BJ (cell line): ENCODE results near the gene CPED1. TPM values are rescaled to one million over a fixed set of nuclear protein-coding genes. Genes with fewer than 3 reads are reported as not detected.

Experiments used
- CTCF ChIA-PET: fragments of 350-600 bp; formaldehyde crosslinking; extraction: SDS; loops from one replicate; lab custom pipeline; 2021; ENCODE audit warnings: antibody characterized with exemption, inconsistent platforms; lab: Yijun Ruan, JAX
- POLR2A ChIA-PET: fragments of 300-600 bp; sonication (Branson Sonifier 250); formaldehyde crosslinking; extraction: SDS; loops from one replicate; lab custom pipeline; 2021; ENCODE audit warnings: antibody characterized with exemption; lab: Charles Lee
- DNase-seq: peaks from one replicate; pipeline ENCODE4 v3.0.0-alpha.2; 2011; ENCODE audit warnings: low read depth
- H3K27me3 ChIP-seq: 2 replicates; pipeline ENCODE4 v1.6.0; 2011; ENCODE audit warnings: low read length; ENCODE audit not compliant: control insufficient read depth, insufficient read depth
- H3K36me3 ChIP-seq: 2 replicates; pipeline ENCODE4 v1.5.1; 2011; ENCODE audit warnings: low read length; ENCODE audit not compliant: control insufficient read depth, insufficient read depth
- H3K4me3 ChIP-seq: 2 replicates; pipeline ENCODE4 v1.5.1; 2011; ENCODE audit warnings: low read depth, mild to moderate bottlenecking, control low read depth, low read length
- CTCF ChIP-seq: IDR thresholded peaks from 2 replicates; pipeline ENCODE4 v1.5.1; 2011; ENCODE audit warnings: low read depth, mild to moderate bottlenecking, control low read depth, inconsistent platforms, low read length, moderate library complexity; ENCODE audit not compliant: insufficient read depth
- polyA plus RNA-seq: library from polyadenylated mRNA; depleted of rRNA; stranded (reverse); fragments of >200 nt; gene quantifications from 2 replicates; pipeline ENCODE4 v1.2.3, GENCODE V29; 2011; rRNA removed
- small RNA-seq: library from RNA; depleted of rRNA; stranded (forward); fragments of <200 nt; gene quantifications from one replicate; pipeline ENCODE3, GENCODE V24; 2012; ENCODE audit warnings: low replicate concordance, low read depth; ENCODE audit not compliant: insufficient read length

The CPED1 gene
- polyA plus RNA-seq, 1 experiment, result 18.3 TPM

GRCh38 chr7:121343302-121343701, 354.8 kb downstream of the CPED1 start:
- DNase-seq, result no peak
- H3K36me3 ChIP-seq, result no peaks in the 10 kb centered on the region
- no peak overlapping the region for H3K4me3 ChIP-seq
- POLR2A ChIA-PET, result no interaction called here
- H3K27me3 ChIP-seq, result no peaks in the 10 kb centered on the region
- TF ChIP-seq CTCF, result no peak
- CTCF ChIA-PET, result no interaction called here

GRCh38 chr7:121344093-121344492, 355.6 kb downstream of the CPED1 start:
- TF ChIP-seq CTCF, result no peak
- CTCF ChIA-PET, result no interaction called here
- POLR2A ChIA-PET, result no interaction called here
- H3K27me3 ChIP-seq, result no peaks in the 10 kb centered on the region
- H3K4me3 ChIP-seq, result no peak overlapping the region
- H3K36me3 ChIP-seq, result no peaks in the 10 kb centered on the region
- no peak for DNase-seq

GRCh38 chr7:121344497-121344896, 356.0 kb downstream of the CPED1 start:
- CTCF ChIA-PET, result no interaction called here
- DNase-seq, result no peak
- H3K4me3 ChIP-seq, result no peak overlapping the region
- H3K36me3 ChIP-seq, result no peaks in the 10 kb centered on the region
- no peaks in the 10 kb centered on the region for H3K27me3 ChIP-seq
- TF ChIP-seq CTCF, result no peak
- POLR2A ChIA-PET, result no interaction called here

Small RNA genes lying within 50 kb of the gene (small RNA-seq; reads per million reads assigned to genes)
- gene HMGN1P18 (not detected), gene RNA5SP240 (not detected), gene RNA5SP241 (not detected), gene RNU6-517P (not detected)

Other genes starting within 250 kb of the CPED1 start
- 0.25 TPM in 1 of 2 replicates, not detected in the other for gene TSPAN12, start 130.6 kb upstream of the CPED1 start, polyA plus RNA-seq
- gene ING3, start 37.9 kb upstream of the CPED1 start, polyA plus RNA-seq, result 4.4 and 8.4 TPM in 2 replicates